Fibroblast of lung (primary cell): ENCODE results near the gene SIPA1. TPM values are rescaled to one million over a fixed set of nuclear protein-coding genes. Genes with fewer than 3 reads are reported as not detected.

Experiments used
- DNase-seq, 2 donors: peaks; one replicate each; pipeline versions ENCODE4 v3.0.0 to v3.0.0-alpha.2; 2010; ENCODE audit warnings: low read depth in 2 of 2
- H2AFZ ChIP-seq: 2 replicates; pipeline ENCODE4 v1.5.1; 2012; ENCODE audit warnings: low read length, control low read depth, inconsistent platforms
- H3K27ac ChIP-seq: 2 replicates; pipeline ENCODE4 v1.5.1; 2011; ENCODE audit warnings: low read length, control low read depth; ENCODE audit not compliant: insufficient read depth
- H3K27me3 ChIP-seq: 2 replicates; pipeline ENCODE4 v1.5.1; 2011; ENCODE audit warnings: mild to moderate bottlenecking, low read length; ENCODE audit not compliant: control insufficient read depth, insufficient read depth
- H3K36me3 ChIP-seq: 2 replicates; pipeline ENCODE4 v1.5.1; 2011; ENCODE audit warnings: low read length; ENCODE audit not compliant: control insufficient read depth, insufficient read depth
- H3K4me1 ChIP-seq: 2 replicates; pipeline ENCODE4 v1.5.1; 2011; ENCODE audit warnings: low read length; ENCODE audit not compliant: control insufficient read depth, insufficient read depth; ENCODE audit errors: extremely low read depth
- H3K4me2 ChIP-seq: 2 replicates; pipeline ENCODE4 v1.5.1; 2011; ENCODE audit warnings: low read length, control low read depth; ENCODE audit not compliant: insufficient read depth; ENCODE audit errors: extremely low read depth
- H3K4me3 ChIP-seq, 4 experiments: fragments of 200-600 bp in 1 of 4; sonication (generic) in 1 of 4; replicated peaks in 1 of 4; 2 replicates each; pipeline ENCODE4 v1.5.1; 2011 to 2016; ENCODE audit warnings: low read length in 4 of 4, low read depth in 3 of 4, mild to moderate bottlenecking in 3 of 4, control low read depth in 2 of 4, inconsistent platforms in 1 of 4, mixed read lengths in 1 of 4; ENCODE audit not compliant: insufficient read depth in 1 of 4; ENCODE audit errors: control extremely low read depth in 1 of 4
- H3K79me2 ChIP-seq: 2 replicates; pipeline ENCODE4 v1.5.1; 2012; ENCODE audit warnings: mild to moderate bottlenecking, low read length, inconsistent platforms; ENCODE audit not compliant: control insufficient read depth, insufficient read depth
- H3K9ac ChIP-seq: 2 replicates; pipeline ENCODE4 v1.5.1; 2011; ENCODE audit warnings: mild to moderate bottlenecking, low read length, control low read depth; ENCODE audit not compliant: insufficient read depth
- H3K9me3 ChIP-seq: 2 replicates; pipeline ENCODE4 v1.5.1; 2012; ENCODE audit warnings: low read depth, low read length; ENCODE audit not compliant: control insufficient read depth, insufficient read depth
- H4K20me1 ChIP-seq: 2 replicates; pipeline ENCODE4 v1.5.1; 2011; ENCODE audit warnings: low read length; ENCODE audit not compliant: control insufficient read depth, insufficient read depth; ENCODE audit errors: extremely low read depth
- CTCF ChIP-seq, 2 donors: IDR thresholded peaks in 1 of 2; conservative IDR thresholded peaks in 1 of 2; 1 replicate in 1 of 2; 2 replicates in 1 of 2; pipeline ENCODE4 v1.5.1; 2011 to 2012; ENCODE audit warnings: low read length in 2 of 2, control low read depth in 1 of 2, inconsistent platforms in 1 of 2, low read depth in 1 of 2, mild to moderate bottlenecking in 1 of 2
- EZH2 ChIP-seq: IDR thresholded peaks from 2 replicates; pipeline ENCODE4 v1.5.1; 2012; ENCODE audit warnings: low read length, control low read depth, mild to moderate bottlenecking; ENCODE audit errors: missing control alignments
- polyA plus RNA-seq, 2 donors: library from polyadenylated mRNA; depleted of rRNA in 1 of 2; stranded (reverse) in 1 of 2; unstranded in 1 of 2; fragments of >200 nt; gene quantifications; 2 replicates each; pipeline ENCODE4 v1.2.1, GENCODE V29; 2011 to 2012; ENCODE audit warnings: missing spikeins in 1 of 2
- total RNA-seq: library from RNA; depleted of rRNA; stranded (reverse); fragments of >200 nt; gene quantifications from 2 replicates; pipeline ENCODE4 v1.2.1, GENCODE V29; 2014

The SIPA1 gene
- total and polyA plus RNA-seq, 2 donors (not counting 1 experiment from before 2014, with no cell fraction given) = 7.8 to 32.5 TPM

- Histone ChIP-seq H3K79me2 (peaks cover 40% of the 10 kb centered on the region), H3K4me2 (peak overlapping the region; percentile 59), H3K4me3 (peak overlapping the region in 2 of 4 experiments; percentile 23 to 90), H4K20me1 (no peaks in the 10 kb centered on the region), H3K27ac (no peak overlapping the region), H3K27me3 (no peaks in the 10 kb centered on the region), H3K4me1 (peaks cover 34% of the 10 kb centered on the region), H3K36me3 (peaks cover 13% of the 10 kb centered on the region), H3K9ac (no peak overlapping the region), H2AFZ (no peak overlapping the region), H3K9me3 (no peaks in the 10 kb centered on the region)
- DNase-seq = no peak
- TF ChIP-seq CTCF (conservative IDR thresholded peaks at IDR 0.05 in 1 of 2, IDR thresholded peaks at IDR 0.05 in 1 of 2; ENCODE audit: low read depth in 1 of 2, low read length in 2 of 2) = no peak
- TF ChIP-seq EZH2 = no peak
These were observed 26.7 kb upstream of the SIPA1 start for GRCh38 chr11:65611028-65611757.

GRCh38 chr11:65611758-65612603, 25.9 kb upstream of the SIPA1 start:
- no peaks in the 10 kb centered on the region for H3K9me3 ChIP-seq
- peak overlapping the region; percentile 12 to 90 (median 28) for H3K4me3 ChIP-seq
- H3K4me1 ChIP-seq = peaks cover 38% of the 10 kb centered on the region
- TF ChIP-seq EZH2 = no peak
- no peak for TF ChIP-seq CTCF (conservative IDR thresholded peaks at IDR 0.05 in 1 of 2, IDR thresholded peaks at IDR 0.05 in 1 of 2; ENCODE audit: low read depth in 1 of 2, low read length in 2 of 2)
- H3K36me3 ChIP-seq = peaks cover 14% of the 10 kb centered on the region
- peak overlapping the region; percentile 26 for H3K27ac ChIP-seq
- H3K27me3 ChIP-seq = no peaks in the 10 kb centered on the region
- H4K20me1 ChIP-seq = no peaks in the 10 kb centered on the region
- DNase-seq = peak in 1 of 2 donors; percentile 27
- H3K79me2 ChIP-seq = peaks cover 47% of the 10 kb centered on the region
- H3K9ac ChIP-seq = no peak overlapping the region
- H2AFZ ChIP-seq = no peak overlapping the region
- H3K4me2 ChIP-seq = peak overlapping the region; percentile 85

- no peaks in the 10 kb centered on the region for H3K9me3 ChIP-seq
- no peak overlapping the region for H3K9ac ChIP-seq
- no peak for DNase-seq
- H3K36me3 ChIP-seq = peaks cover 18% of the 10 kb centered on the region
- TF ChIP-seq EZH2 (no peak), CTCF (conservative IDR thresholded peaks at IDR 0.05 in 1 of 2, IDR thresholded peaks at IDR 0.05 in 1 of 2; ENCODE audit: low read depth in 1 of 2, low read length in 2 of 2) (no peak)
- peak overlapping the region; percentile 85 for H3K4me2 ChIP-seq
- no peak overlapping the region for H2AFZ ChIP-seq
- peaks cover 38% of the 10 kb centered on the region for H3K4me1 ChIP-seq
- H4K20me1 ChIP-seq = no peaks in the 10 kb centered on the region
- peak overlapping the region; percentile 12 to 90 (median 28) for H3K4me3 ChIP-seq
- H3K27ac ChIP-seq = no peak overlapping the region
- no peaks in the 10 kb centered on the region for H3K27me3 ChIP-seq
- H3K79me2 ChIP-seq = peaks cover 55% of the 10 kb centered on the region
These were observed 25.2 kb upstream of the SIPA1 start for GRCh38 chr11:65612691-65613090.
